Smooth muscle cell (in vitro differentiated cells): ENCODE data around the gene EFCC1. TPM values are rescaled to one million over a fixed set of nuclear protein-coding genes. Genes with fewer than 3 reads are reported as not detected.

Source experiments
- DNase-seq: peaks from one replicate; lab custom pipeline; 2025; ENCODE audit not compliant: unreplicated experiment; lab: John Stamatoyannopoulos, UW
- H2AFZ ChIP-seq: fragments of 200-600 bp; sonication (generic); 2 replicates; pipeline ENCODE4 v1.6.0; 2016; ENCODE audit warnings: antibody characterized with exemption, low read depth, mild to moderate bottlenecking
- H3F3A ChIP-seq: fragments of 200-600 bp; sonication (generic); 2 replicates; pipeline ENCODE4 v1.6.0; 2017; ENCODE audit warnings: antibody characterized with exemption, low read depth
- H3K27ac ChIP-seq: fragments of 200-600 bp; sonication (generic); 2 replicates; pipeline ENCODE4 v1.5.1; 2016; ENCODE audit warnings: low read depth, mild to moderate bottlenecking
- H3K27me3 ChIP-seq: fragments of 200-600 bp; sonication (generic); 2 replicates; pipeline ENCODE4 v1.6.1; 2016; ENCODE audit warnings: low read depth, mild to moderate bottlenecking
- H3K36me3 ChIP-seq: fragments of 200-600 bp; sonication (generic); 2 replicates; pipeline ENCODE4 v1.5.1; 2016; ENCODE audit warnings: low read depth
- H3K4me1 ChIP-seq: fragments of 200-600 bp; sonication (generic); 2 replicates; pipeline ENCODE4 v1.5.1; 2016; ENCODE audit warnings: low read depth
- H3K4me2 ChIP-seq: fragments of 200-600 bp; sonication (generic); 2 replicates; pipeline ENCODE4 v1.6.0; 2016; ENCODE audit warnings: mild to moderate bottlenecking
- H3K4me3 ChIP-seq: fragments of 200-600 bp; sonication (generic); 2 replicates; pipeline ENCODE4 v1.5.1; 2016; ENCODE audit warnings: mild to moderate bottlenecking
- H3K79me2 ChIP-seq: fragments of 200-600 bp; sonication (generic); 2 replicates; pipeline ENCODE4 v1.6.0; 2016; ENCODE audit warnings: low read depth, mild to moderate bottlenecking
- H3K9ac ChIP-seq: fragments of 200-600 bp; sonication (generic); 2 replicates; pipeline ENCODE4 v1.6.0; 2016; ENCODE audit warnings: low read depth
- H3K9me3 ChIP-seq: fragments of 200-600 bp; sonication (generic); replicated peaks from 2 replicates; pipeline ENCODE4 v1.5.1; 2016; ENCODE audit warnings: low read depth
- H4K20me1 ChIP-seq: fragments of 200-600 bp; sonication (generic); 2 replicates; pipeline ENCODE4 v1.6.0; 2016; ENCODE audit warnings: low read depth
- CTCF ChIP-seq: fragments of 200-600 bp; sonication (generic); IDR thresholded peaks from 2 replicates; pipeline ENCODE4 v1.5.1; 2017; ENCODE audit warnings: borderline replicate concordance, mild to moderate bottlenecking, antibody characterized with exemption; ENCODE audit not compliant: insufficient read depth, poor library complexity, severe bottlenecking
- WGBS: methylation state at CpG from one replicate; pipeline ENCODE4 v1.1.7; 2016; ENCODE audit warnings: low lambda C conversion rate; 5-methylcytosine and 5-hydroxymethylcytosine counted together
- polyA plus RNA-seq: library from polyadenylated mRNA; unstranded; fragments of >200 nt; fragmentation: Nextera tagmentation; extraction: Ambion mirVana; gene quantifications from 2 replicates; pipeline ENCODE4 v1.2.1, GENCODE V29; 2016
- total RNA-seq: library from RNA; depleted of rRNA; stranded (reverse); fragments of >200 nt; gene quantifications from 2 replicates; pipeline ENCODE4 v1.2.3, GENCODE V29; 2014

Gene EFCC1
- total and polyA plus RNA-seq, 2 experiments from 2014 or later, result 0.26 TPM; not detected in 1

GRCh38 chr3:129037093-129037419, 36.0 kb downstream of the EFCC1 start:
- H4K20me1 ChIP-seq, result no peaks in the 10 kb centered on the region
- WGBS, result 36% methylated on average over 2 of the region's 2 CpGs
- no peaks in the 10 kb centered on the region for H3K36me3 ChIP-seq
- no peak overlapping the region for H2AFZ ChIP-seq
- H3F3A ChIP-seq, result no peaks in the 10 kb centered on the region
- no peak overlapping the region for H3K27ac ChIP-seq
- H3K27me3 ChIP-seq, result no peaks in the 10 kb centered on the region
- no peak overlapping the region for H3K4me2 ChIP-seq
- H3K9me3 ChIP-seq, result no peaks in the 10 kb centered on the region
- no peak for DNase-seq
- H3K9ac ChIP-seq, result no peak overlapping the region
- H3K79me2 ChIP-seq, result no peaks in the 10 kb centered on the region
- no peak for TF ChIP-seq CTCF
- no peak overlapping the region for H3K4me3 ChIP-seq
- H3K4me1 ChIP-seq, result no peaks in the 10 kb centered on the region

DNA sequence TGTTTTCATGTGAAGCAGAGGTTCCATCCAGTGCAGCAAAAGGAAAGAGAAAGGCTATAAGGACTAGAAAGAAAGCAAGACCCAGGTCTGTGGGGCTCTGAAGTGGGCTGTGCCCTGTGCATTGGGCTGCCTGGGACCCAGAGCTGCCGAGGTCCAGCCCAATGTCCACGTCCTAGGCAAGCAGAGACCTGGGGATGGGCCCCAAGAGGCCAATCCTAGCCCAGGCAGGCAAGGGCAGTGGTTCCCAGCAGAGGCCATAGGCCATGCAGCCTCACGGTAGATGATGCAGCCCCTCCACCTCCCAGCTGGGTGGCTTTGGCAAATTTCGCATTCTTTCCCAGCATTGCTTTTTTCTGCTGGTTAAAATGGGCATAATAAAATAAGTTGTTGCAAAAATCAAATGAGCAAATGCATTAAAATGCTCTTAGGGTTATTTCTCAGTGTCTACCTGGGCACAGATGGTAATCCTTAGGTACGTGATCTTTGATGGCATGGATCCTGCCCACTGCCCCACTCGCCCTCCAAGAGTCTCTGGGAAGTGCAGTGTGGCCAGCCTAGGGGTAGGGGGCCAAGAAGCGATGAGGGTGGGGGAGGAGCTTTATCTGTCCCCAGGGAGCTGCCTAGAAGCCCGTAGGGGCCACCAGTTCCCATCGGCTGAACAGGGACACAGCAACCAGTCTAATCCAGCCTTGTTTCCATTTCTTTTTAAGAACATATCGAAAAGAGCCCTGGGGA, 37.2 kb downstream of the EFCC1 start:
- no peaks in the 10 kb centered on the region for H3K9me3 ChIP-seq
- no peaks in the 10 kb centered on the region for H3K4me1 ChIP-seq
- H3K4me2 ChIP-seq, result no peak overlapping the region
- H3K27ac ChIP-seq, result no peak overlapping the region
- H3K9ac ChIP-seq, result no peak overlapping the region
- no peaks in the 10 kb centered on the region for H3K79me2 ChIP-seq
- no peak overlapping the region for H3K4me3 ChIP-seq
- no peak for DNase-seq
- H2AFZ ChIP-seq, result no peak overlapping the region
- no peaks in the 10 kb centered on the region for H4K20me1 ChIP-seq
- no peaks in the 10 kb centered on the region for H3F3A ChIP-seq
- no peak for TF ChIP-seq CTCF
- H3K36me3 ChIP-seq, result no peaks in the 10 kb centered on the region
- WGBS, result 83% methylated on average over 10 of the region's 10 CpGs
- H3K27me3 ChIP-seq, result no peaks in the 10 kb centered on the region

- Histone ChIP-seq H3K27ac (no peak overlapping the region), H3K9me3 (no peaks in the 10 kb centered on the region), H3K27me3 (no peaks in the 10 kb centered on the region), H3F3A (no peaks in the 10 kb centered on the region), H3K4me2 (no peak overlapping the region), H3K9ac (no peak overlapping the region), H3K36me3 (no peaks in the 10 kb centered on the region), H4K20me1 (no peaks in the 10 kb centered on the region), H3K4me1 (no peaks in the 10 kb centered on the region), H3K4me3 (no peak overlapping the region), H3K79me2 (no peaks in the 10 kb centered on the region), H2AFZ (no peak overlapping the region)
- no peak for TF ChIP-seq CTCF
- no peak for DNase-seq
- 86% methylated on average over 14 of the region's 14 CpGs for WGBS
Measured at GRCh38 chr3:129039271-129040038, 38.4 kb downstream of the EFCC1 start.
